Activated CD4-positive, alpha-beta memory T cell treated with anti-CD3 and anti-CD28 coated beads, Interleukin-2, amount 10 ng/mL, durations not matched to agents 7 days and 5 days (primary cell): Measurements from ENCODE around the gene ZNF311. TPM values are rescaled to one million over a fixed set of nuclear protein-coding genes. Genes with fewer than 3 reads are reported as not detected.
"Not testable (repeated sequence)": the region's sequence is repeated elsewhere in the genome, so short reads cannot be mapped to it uniquely, and the experiment has no call there.

Experiments
- CTCF ChIA-PET: fragments of 350-600 bp; sonication (Branson Sonifier 250); formaldehyde crosslinking; loops from one replicate; lab custom pipeline; 2021; ENCODE audit warnings: antibody characterized with exemption, inconsistent platforms; lab: Charles Lee
- POLR2A ChIA-PET: fragments of 350-600 bp; sonication (Branson Sonifier 250); formaldehyde crosslinking; loops from one replicate; lab custom pipeline; 2021; ENCODE audit warnings: antibody characterized with exemption; lab: Charles Lee
- DNase-seq: peaks from one replicate; pipeline ENCODE4 v3.0.0-alpha.2; 2020
- H3K27ac Mint-ChIP-seq: one replicate; pipeline ENCODE4 v1.8.0; 2021; ENCODE audit warnings: mild to moderate bottlenecking, mixed read lengths
- H3K27me3 Mint-ChIP-seq: one replicate; pipeline ENCODE4 v1.8.0; 2021; ENCODE audit warnings: mixed read lengths
- H3K36me3 Mint-ChIP-seq: one replicate; pipeline ENCODE4 v1.8.0; 2021; ENCODE audit warnings: low read depth, mixed read lengths
- H3K4me1 Mint-ChIP-seq: one replicate; pipeline ENCODE4 v1.8.0; 2021; ENCODE audit warnings: mixed read lengths
- H3K4me3 Mint-ChIP-seq: one replicate; pipeline ENCODE4 v1.8.0; 2021; ENCODE audit warnings: mild to moderate bottlenecking, mixed read lengths
- H3K9me3 Mint-ChIP-seq: one replicate; pipeline ENCODE4 v1.8.0; 2021; ENCODE audit warnings: mixed read lengths
- total RNA-seq, 2 experiments: library from RNA; stranded (reverse); gene quantifications; one replicate each; pipeline ENCODE4 v1.2.3, GENCODE V29; 2021

ZNF311 gene
- total RNA-seq, 2 experiments from 2014 or later: 0.53 to 0.65 TPM

DNA sequence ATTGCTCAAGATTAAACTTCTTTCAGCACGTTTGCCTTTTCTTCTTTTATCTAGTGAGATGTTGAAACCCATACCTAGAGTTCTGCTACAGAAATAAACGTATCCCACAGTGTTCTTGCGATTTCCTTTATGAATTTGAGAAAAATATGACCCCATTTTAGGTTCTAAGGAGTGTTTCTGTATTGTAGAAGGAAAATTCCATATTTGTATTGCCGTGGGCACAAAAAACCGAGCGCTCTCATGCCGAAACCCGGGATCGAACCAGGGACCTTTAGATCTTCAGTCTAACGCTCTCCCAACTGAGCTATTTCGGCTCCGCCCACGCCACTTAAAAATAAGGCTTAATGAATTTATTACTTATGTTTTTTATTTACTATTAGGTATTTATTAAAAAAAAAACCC is 23.7 kb downstream of the ZNF311 start:
- POLR2A ChIA-PET: interaction anchor here (1.6 to 2.9 kb wide), 3 partner anchors 20 to 97 kb away, joined by 5 to 10 read pairs (median 9); no protein-coding TSS in a partner anchor
- CTCF ChIA-PET: interaction anchor here (0.7 to 6.6 kb wide), 8 partner anchors 15 to 660 kb away, joined by 3 to 46 read pairs (median 4); no protein-coding TSS in a partner anchor
- peaks cover 43% of the 10 kb centered on the region for H3K27me3 Mint-ChIP-seq
- H3K4me1 Mint-ChIP-seq: peaks cover 54% of the 10 kb centered on the region
- H3K36me3 Mint-ChIP-seq: peaks cover 4% of the 10 kb centered on the region
- no peaks in the 10 kb centered on the region for H3K9me3 Mint-ChIP-seq
- peak overlapping the region; percentile 77 for H3K27ac Mint-ChIP-seq
- DNase-seq: peak; percentile 71
- H3K4me3 Mint-ChIP-seq: peak overlapping the region; percentile 86

- Mint-ChIP-seq H3K9me3 (no peaks in the 10 kb centered on the region), H3K4me1 (peaks cover 50% of the 10 kb centered on the region), H3K36me3 (peaks cover 4% of the 10 kb centered on the region), H3K27me3 (peaks cover 39% of the 10 kb centered on the region), H3K27ac (peak overlapping the region; percentile 77), H3K4me3 (peak overlapping the region; percentile 86)
- DNase-seq: peak; percentile 50
- CTCF ChIA-PET: interaction anchor here (0.6 to 6.6 kb wide), 9 partner anchors 16 to 1087 kb away, joined by 3 to 46 read pairs (median 4); no protein-coding TSS in a partner anchor
- POLR2A ChIA-PET: interaction anchor here (1.6 to 2.9 kb wide), 2 partner anchors 58 to 97 kb away, joined by 9 to 10 read pairs; no protein-coding TSS in a partner anchor
These were observed 24.2 kb downstream of the ZNF311 start for GRCh38 chr6:28980852-28981430.

GRCh38 chr6:28980137-28980851 is 24.8 kb downstream of the ZNF311 start:
- Mint-ChIP-seq H3K4me1 (peaks cover 44% of the 10 kb centered on the region), H3K27ac (no peak overlapping the region), H3K9me3 (no peaks in the 10 kb centered on the region), H3K36me3 (peaks cover 4% of the 10 kb centered on the region), H3K27me3 (peaks cover 34% of the 10 kb centered on the region), H3K4me3 (peak overlapping the region; percentile 86)
- POLR2A ChIA-PET: interaction anchor here (1.6 to 2.9 kb wide), 2 partner anchors 58 to 96 kb away, joined by 9 to 10 read pairs; no protein-coding TSS in a partner anchor
- CTCF ChIA-PET: interaction anchor here (0.6 to 6.6 kb wide), 8 partner anchors 16 to 1087 kb away, joined by 3 to 46 read pairs (median 6); no protein-coding TSS in a partner anchor
- no peak for DNase-seq

DNA sequence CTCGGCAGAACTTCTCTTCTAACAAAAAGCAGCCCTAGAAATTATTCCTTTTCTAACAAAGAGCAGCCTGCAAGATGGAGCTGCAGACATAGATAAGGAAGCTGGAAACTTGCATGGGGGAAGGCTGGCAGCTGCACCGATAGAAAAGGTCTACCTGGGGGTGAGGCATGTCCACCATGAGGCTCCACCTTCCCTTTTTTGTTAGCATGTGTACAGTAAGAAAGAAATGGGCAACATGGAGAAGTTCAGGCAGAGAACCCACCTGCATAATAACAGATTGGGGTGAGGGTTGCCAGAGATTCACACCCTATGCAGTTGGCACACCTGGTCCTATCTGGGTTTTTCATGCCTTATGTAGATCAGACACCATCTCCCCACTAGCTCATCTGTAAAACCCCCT is 25.4 kb downstream of the ZNF311 start:
- no peak for DNase-seq
- ChIA-PET POLR2A (no interaction called here), CTCF (interaction anchor here (1.4 to 2.9 kb wide), 2 partner anchors 17 to 142 kb away, joined by 7 to 9 read pairs; no protein-coding TSS in a partner anchor)
- H3K27me3 Mint-ChIP-seq: peaks cover 30% of the 10 kb centered on the region
- peaks cover 4% of the 10 kb centered on the region for H3K36me3 Mint-ChIP-seq
- peaks cover 40% of the 10 kb centered on the region for H3K4me1 Mint-ChIP-seq
- H3K27ac Mint-ChIP-seq: no peak overlapping the region
- H3K9me3 Mint-ChIP-seq: no peaks in the 10 kb centered on the region
- no peak overlapping the region for H3K4me3 Mint-ChIP-seq

DNA sequence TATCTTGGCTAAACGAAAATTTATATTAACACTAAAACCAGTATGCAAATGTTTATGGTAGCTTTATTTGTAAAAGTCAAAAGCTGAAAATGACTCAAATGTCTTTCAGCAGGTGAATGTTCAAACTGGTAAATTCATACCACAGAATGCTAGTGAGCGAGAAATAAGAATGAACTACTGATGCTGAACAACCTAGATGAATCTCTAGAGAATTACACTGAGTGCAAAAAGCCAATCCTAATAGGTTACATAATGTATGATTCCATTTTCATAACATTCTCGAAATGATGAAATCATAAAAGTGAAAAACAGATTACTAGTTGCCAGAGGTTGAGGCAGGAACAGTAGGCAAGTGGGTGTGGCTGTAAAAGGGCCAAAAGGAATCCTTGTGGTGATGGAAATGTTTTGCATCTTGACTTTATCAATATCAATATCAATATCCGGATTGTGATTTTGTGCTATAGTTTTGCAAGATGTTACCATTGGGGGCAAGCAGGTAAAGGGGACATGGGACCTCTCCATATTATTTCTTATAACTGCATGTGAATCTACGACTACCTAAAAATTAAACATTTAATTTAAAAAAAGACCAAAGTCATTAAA is 26.1 kb downstream of the ZNF311 start:
- DNase-seq: no peak
- Mint-ChIP-seq H3K4me1 (peaks cover 40% of the 10 kb centered on the region), H3K27me3 (peaks cover 34% of the 10 kb centered on the region), H3K27ac (no peak overlapping the region), H3K36me3 (peaks cover 4% of the 10 kb centered on the region), H3K4me3 (no peak overlapping the region), H3K9me3 (no peaks in the 10 kb centered on the region)
- ChIA-PET CTCF (interaction anchor here (1.4 kb wide), 1 partner anchor 142 kb away, joined by 7 read pairs; no protein-coding TSS in a partner anchor), POLR2A (no interaction called here)

GRCh38 chr6:28978133-28978491 is 27.0 kb downstream of the ZNF311 start:
- Mint-ChIP-seq H3K27ac (no peak overlapping the region), H3K4me1 (peaks cover 38% of the 10 kb centered on the region), H3K36me3 (peaks cover 4% of the 10 kb centered on the region), H3K27me3 (peaks cover 32% of the 10 kb centered on the region), H3K9me3 (no peaks in the 10 kb centered on the region), H3K4me3 (peak overlapping the region; percentile 38)
- DNase-seq: no peak
- ChIA-PET CTCF (no interaction called here), POLR2A (no interaction called here)

- no peaks in the 10 kb centered on the region for H3K9me3 Mint-ChIP-seq
- H3K27ac Mint-ChIP-seq: no peak overlapping the region
- H3K4me3 Mint-ChIP-seq: peak overlapping the region; percentile 38
- ChIA-PET POLR2A (interaction anchor here (0.8 kb wide), 1 partner anchor 53 kb away, joined by 3 read pairs; no protein-coding TSS in a partner anchor), CTCF (interaction anchor here (1.2 to 1.5 kb wide), 2 partner anchors 54 to 140 kb away, joined by 4 read pairs; partner anchors contain the start of gene TRIM27)
- no peak for DNase-seq
- H3K4me1 Mint-ChIP-seq: peaks cover 32% of the 10 kb centered on the region
- peaks cover 31% of the 10 kb centered on the region for H3K27me3 Mint-ChIP-seq
- H3K36me3 Mint-ChIP-seq: peaks cover 4% of the 10 kb centered on the region
These were observed 27.6 kb downstream of the ZNF311 start for GRCh38 chr6:28977341-28978132.

DNA sequence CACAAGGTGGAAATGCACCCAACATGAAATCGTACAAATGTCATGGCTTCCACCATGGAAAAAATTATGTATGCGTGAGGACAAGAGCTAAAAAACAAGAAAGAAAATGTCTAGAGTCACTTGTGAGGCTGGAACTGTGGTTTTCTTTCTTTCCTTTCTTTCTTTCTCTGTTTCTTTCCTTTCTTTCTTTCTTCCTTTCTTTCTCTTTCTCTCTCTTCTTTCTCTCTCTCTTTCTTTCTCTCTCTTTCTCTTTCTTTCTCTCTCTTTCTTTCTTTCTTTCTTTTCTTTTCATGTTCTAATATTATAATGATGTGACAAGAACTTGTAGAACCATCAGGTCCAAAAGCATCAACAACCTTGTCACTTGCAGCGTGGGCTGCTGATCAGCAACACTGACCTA is 28.4 kb downstream of the ZNF311 start:
- no peaks in the 10 kb centered on the region for H3K9me3 Mint-ChIP-seq
- no peak overlapping the region for H3K27ac Mint-ChIP-seq
- H3K4me3 Mint-ChIP-seq: no peak overlapping the region
- DNase-seq: no peak
- ChIA-PET POLR2A (interaction anchor here (0.8 to 1.4 kb wide), 2 partner anchors 53 to 54 kb away, joined by 3 to 5 read pairs; no protein-coding TSS in a partner anchor), CTCF (interaction anchor here (1.2 to 1.5 kb wide), 2 partner anchors 53 to 139 kb away, joined by 4 read pairs; partner anchors contain the start of gene TRIM27)
- H3K36me3 Mint-ChIP-seq: no peaks in the 10 kb centered on the region
- peaks cover 26% of the 10 kb centered on the region for H3K4me1 Mint-ChIP-seq
- H3K27me3 Mint-ChIP-seq: peaks cover 26% of the 10 kb centered on the region

DNA sequence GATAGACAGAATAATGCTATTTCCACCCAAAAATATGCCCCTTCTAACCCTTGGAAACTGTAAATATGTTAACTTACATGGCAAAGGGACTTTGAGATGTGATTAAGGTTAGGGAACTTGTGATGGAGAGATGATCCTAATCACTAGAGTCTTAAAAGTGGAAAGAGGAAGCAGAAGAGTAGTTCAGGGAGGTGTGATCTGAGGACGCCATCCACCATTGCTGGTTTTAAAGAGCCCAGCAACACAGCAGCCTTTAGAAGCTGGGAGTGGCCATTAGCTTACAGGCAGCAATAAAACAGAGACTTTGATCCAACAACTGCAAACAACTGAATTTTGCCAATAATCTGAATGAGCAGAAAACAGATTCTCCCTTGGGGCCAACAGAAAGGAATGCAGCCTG is 30.6 kb downstream of the ZNF311 start:
- no peak overlapping the region for H3K4me3 Mint-ChIP-seq
- H3K27ac Mint-ChIP-seq: no peak overlapping the region
- ChIA-PET CTCF (interaction anchor here (0.5 kb wide), 1 partner anchor 11 kb away, joined by 3 read pairs; no protein-coding TSS in a partner anchor), POLR2A (no interaction called here)
- H3K27me3 Mint-ChIP-seq: peaks cover 19% of the 10 kb centered on the region
- no peak for DNase-seq
- no peaks in the 10 kb centered on the region for H3K9me3 Mint-ChIP-seq
- no peaks in the 10 kb centered on the region for H3K36me3 Mint-ChIP-seq
- peaks cover 10% of the 10 kb centered on the region for H3K4me1 Mint-ChIP-seq

GRCh38 chr6:28970056-28970455 is 35.1 kb downstream of the ZNF311 start:
- peaks cover 24% of the 10 kb centered on the region for H3K27me3 Mint-ChIP-seq
- H3K27ac Mint-ChIP-seq, H3K4me1 Mint-ChIP-seq, H3K9me3 Mint-ChIP-seq, H3K4me3 Mint-ChIP-seq, DNase-seq, CTCF ChIA-PET, H3K36me3 Mint-ChIP-seq: not testable (repeated sequence)
- POLR2A ChIA-PET: interaction anchor here (0.6 kb wide), 1 partner anchor 270 kb away, joined by 5 read pairs; no protein-coding TSS in a partner anchor

GRCh38 chr6:28969129-28969528 is 36.0 kb downstream of the ZNF311 start:
- no peaks in the 10 kb centered on the region for H3K36me3 Mint-ChIP-seq
- no peak overlapping the region for H3K4me3 Mint-ChIP-seq
- ChIA-PET CTCF (no interaction called here), POLR2A (no interaction called here)
- peaks cover 9% of the 10 kb centered on the region for H3K9me3 Mint-ChIP-seq
- no peak for DNase-seq
- peaks cover 23% of the 10 kb centered on the region for H3K27me3 Mint-ChIP-seq
- no peak overlapping the region for H3K27ac Mint-ChIP-seq
- no peaks in the 10 kb centered on the region for H3K4me1 Mint-ChIP-seq

DNA sequence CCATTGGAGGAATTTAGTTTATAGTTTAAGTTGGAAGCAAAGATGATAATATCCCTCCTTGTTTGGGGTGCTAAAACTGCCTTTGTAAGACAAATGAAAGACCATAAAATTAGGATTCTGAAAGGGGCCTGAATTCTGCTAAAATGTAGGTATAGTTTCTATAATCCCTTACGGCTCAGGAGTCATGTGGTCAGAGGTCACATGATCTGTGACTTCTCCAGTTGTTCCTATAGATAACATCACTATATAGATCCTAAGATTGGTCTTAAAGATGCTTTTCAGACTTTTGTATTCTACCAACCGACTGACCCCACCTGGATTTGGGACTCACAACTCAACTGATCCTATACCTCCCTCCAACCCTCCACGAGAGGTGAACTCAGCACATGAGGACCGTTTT is 36.6 kb downstream of the ZNF311 start:
- Mint-ChIP-seq H3K36me3 (no peaks in the 10 kb centered on the region), H3K4me3 (no peak overlapping the region), H3K27ac (no peak overlapping the region), H3K4me1 (no peaks in the 10 kb centered on the region), H3K27me3 (peaks cover 26% of the 10 kb centered on the region), H3K9me3 (peaks cover 9% of the 10 kb centered on the region)
- DNase-seq: no peak
- ChIA-PET CTCF (no interaction called here), POLR2A (no interaction called here)
